HEK293 (cell line): ENCODE data around the gene WWOX.

Experiments used
- CTCF ChIA-PET: fragments of 350-600 bp; formaldehyde crosslinking; extraction: SDS; loops from one replicate; lab custom pipeline; 2021; ENCODE audit warnings: antibody characterized with exemption; lab: Yijun Ruan, JAX
- POLR2A ChIA-PET: fragments of 300-600 bp; formaldehyde crosslinking; extraction: SDS; loops from one replicate; lab custom pipeline; 2020; ENCODE audit warnings: antibody characterized with exemption, inconsistent platforms; lab: Yijun Ruan, JAX
- H3K27ac ChIP-seq: fragments of 200-500 bp; sonication (Bioruptor generic); 2 replicates; pipeline ENCODE4 v1.5.1; 2014; ENCODE audit warnings: low read depth, low read length, control low read depth, inconsistent platforms; ENCODE audit errors: extremely low read depth
- H3K36me3 ChIP-seq, 2 experiments: fragments of 200-500 bp in 1 of 2; sonication (Bioruptor generic) in 1 of 2; 1 replicate in 1 of 2; 2 replicates in 1 of 2; pipeline ENCODE4 v1.5.1; 2014 to 2017; ENCODE audit warnings: inconsistent platforms in 2 of 2, low read length in 2 of 2; ENCODE audit not compliant: control insufficient read depth in 2 of 2, insufficient read depth in 1 of 2
- H3K4me1 ChIP-seq: fragments of 200-500 bp; sonication (Bioruptor generic); 2 replicates; pipeline ENCODE4 v1.5.1; 2014; ENCODE audit warnings: mild to moderate bottlenecking, low read length, inconsistent platforms; ENCODE audit not compliant: control insufficient read depth, insufficient read depth
- H3K4me3 ChIP-seq: 2 replicates; pipeline ENCODE4 v1.5.1; 2011; ENCODE audit warnings: low read depth, mild to moderate bottlenecking, control low read depth, low read length, moderate library complexity
- H3K9me3 ChIP-seq: fragments of 200-500 bp; sonication (Bioruptor generic); 2 replicates; pipeline ENCODE4 v1.5.1; 2014; ENCODE audit warnings: low read depth, low read length, inconsistent platforms; ENCODE audit not compliant: control insufficient read depth, insufficient read depth
- BCL11A ChIP-seq: fragments of 450-650 bp; formaldehyde crosslinking; IDR thresholded peaks from 2 replicates; pipeline ENCODE4 v1.5.1; 2016; ENCODE audit warnings: low read depth, missing biosample characterization, missing genetic modification characterization
- HOXA7 ChIP-seq: sonication (generic); formaldehyde crosslinking; IDR thresholded peaks from 2 replicates; pipeline ENCODE4 v1.8.1; 2022; ENCODE audit warnings: missing genetic modification reagents, borderline replicate concordance
- PRDM10 ChIP-seq: fragments of 450-650 bp; formaldehyde crosslinking; IDR thresholded peaks from 2 replicates; pipeline ENCODE4 v1.5.1; 2016; ENCODE audit warnings: missing biosample characterization, missing genetic modification characterization
- SP7 ChIP-seq: fragments of 450-650 bp; formaldehyde crosslinking; IDR thresholded peaks from 2 replicates; pipeline ENCODE4 v1.5.1; 2016; ENCODE audit warnings: missing biosample characterization, missing genetic modification characterization
- ZFP69B ChIP-seq: fragments of 450-650 bp; formaldehyde crosslinking; IDR thresholded peaks from 2 replicates; pipeline ENCODE4 v1.5.1; 2016; ENCODE audit warnings: missing biosample characterization, missing genetic modification characterization
- ZNF155 ChIP-seq: fragments of 450-650 bp; formaldehyde crosslinking; IDR thresholded peaks from 2 replicates; pipeline ENCODE4 v1.5.1; 2016; ENCODE audit warnings: missing biosample characterization, missing genetic modification characterization
- ZNF211 ChIP-seq: fragments of 450-650 bp; formaldehyde crosslinking; IDR thresholded peaks from 2 replicates; pipeline ENCODE4 v1.5.1; 2016; ENCODE audit warnings: low read depth, missing biosample characterization, missing genetic modification characterization
- ZNF221 ChIP-seq: fragments of 450-650 bp; formaldehyde crosslinking; IDR thresholded peaks from 2 replicates; pipeline ENCODE4 v1.5.1; 2017; ENCODE audit warnings: missing biosample characterization, missing genetic modification characterization, borderline replicate concordance
- ZNF274 ChIP-seq, 2 experiments: fragments of 200-500 bp in 1 of 2; fragments of 450-650 bp in 1 of 2; sonication (Bioruptor generic) in 1 of 2; formaldehyde crosslinking in 1 of 2; IDR thresholded peaks; 2 replicates each; pipeline versions ENCODE4 v1.5.1 to v1.6.1; 2014 to 2016; ENCODE audit warnings: borderline replicate concordance in 1 of 2, inconsistent platforms in 1 of 2, low read length in 1 of 2, missing biosample characterization in 1 of 2, missing genetic modification characterization in 1 of 2
- ZNF292 ChIP-seq: fragments of 450-650 bp; formaldehyde crosslinking; IDR thresholded peaks from 2 replicates; pipeline ENCODE4 v1.5.1; 2016; ENCODE audit warnings: low read depth, missing biosample characterization, missing genetic modification characterization, borderline replicate concordance
- ZNF335 ChIP-seq: fragments of 450-650 bp; formaldehyde crosslinking; conservative IDR thresholded peaks from 2 replicates; pipeline ENCODE4 v1.5.1; 2016; ENCODE audit warnings: missing biosample characterization, missing genetic modification characterization
- ZNF473 ChIP-seq: fragments of 450-650 bp; formaldehyde crosslinking; IDR thresholded peaks from 2 replicates; pipeline ENCODE4 v1.5.1; 2017; ENCODE audit warnings: missing biosample characterization, missing genetic modification characterization
- ZNF747 ChIP-seq: fragments of 450-650 bp; formaldehyde crosslinking; IDR thresholded peaks from 2 replicates; pipeline ENCODE4 v1.5.1; 2016; ENCODE audit warnings: missing biosample characterization, missing genetic modification characterization
- ZNF76 ChIP-seq: fragments of 450-650 bp; formaldehyde crosslinking; IDR thresholded peaks from 2 replicates; pipeline ENCODE4; 2016; ENCODE audit warnings: low read depth, missing biosample characterization, missing genetic modification characterization, borderline replicate concordance
- ZNF791 ChIP-seq: fragments of 450-650 bp; formaldehyde crosslinking; IDR thresholded peaks from 2 replicates; pipeline ENCODE4 v1.5.1; 2016; ENCODE audit warnings: missing biosample characterization, missing genetic modification characterization
- ZSCAN30 ChIP-seq: fragments of 450-650 bp; IDR thresholded peaks from 2 replicates; pipeline ENCODE4 v1.5.1; 2018; ENCODE audit warnings: missing biosample characterization, mild to moderate bottlenecking, missing genetic modification characterization, moderate library complexity
- ZXDB ChIP-seq: fragments of 450-650 bp; formaldehyde crosslinking; IDR thresholded peaks from 2 replicates; pipeline ENCODE4 v1.5.1; 2016; ENCODE audit warnings: missing biosample characterization, missing genetic modification characterization
- TF ChIP-seq, protein P1 (sequence below): fragments of 450-650 bp; formaldehyde crosslinking; IDR thresholded peaks from 2 replicates; pipeline ENCODE4 v1.5.1; 2016; ENCODE audit warnings: missing biosample characterization, missing genetic modification characterization

The WWOX gene

GRCh38 chr16:78570399-78571141 lies 471.1 kb downstream of the WWOX start:
- ChIA-PET POLR2A (no interaction called here), CTCF (interaction anchor here (0.7 kb wide), 1 partner anchor 351 kb away, joined by 4 read pairs; no protein-coding TSS in a partner anchor)
- Histone ChIP-seq H3K27ac (no peak overlapping the region), H3K9me3 (no peaks in the 10 kb centered on the region), H3K4me1 (no peaks in the 10 kb centered on the region), H3K36me3 (no peaks in the 10 kb centered on the region), H3K4me3 (no peak overlapping the region)
- no peak for TF ChIP-seq HOXA7 (CRISPR knock-in tag)

- H3K9me3 ChIP-seq = no peaks in the 10 kb centered on the region
- H3K27ac ChIP-seq = no peak overlapping the region
- ChIA-PET CTCF (no interaction called here), POLR2A (no interaction called here)
- H3K4me3 ChIP-seq = no peak overlapping the region
- H3K36me3 ChIP-seq = no peaks in the 10 kb centered on the region
- TF ChIP-seq ZNF292 (tag by site-specific recombination) = no peak
- TF ChIP-seq ZNF791 (tag by site-specific recombination) = no peak
- no peak for TF ChIP-seq ZSCAN30 (tag by site-specific recombination)
- no peak for TF ChIP-seq ZNF335 (tag by site-specific recombination)
- no peak for TF ChIP-seq ZNF76 (tag by site-specific recombination)
- TF ChIP-seq ZNF274 (IDR thresholded peaks at IDR 0.05; ENCODE audit: low read length) = no peak
- TF ChIP-seq ZNF274 (tag by site-specific recombination; IDR thresholded peaks at IDR 0.05; ENCODE audit: borderline replicate concordance) = no peak
- TF ChIP-seq BCL11A (tag by site-specific recombination) = no peak
- no peak for TF ChIP-seq ZNF211 (tag by site-specific recombination)
- TF ChIP-seq SP7 = no peak
- TF ChIP-seq ZNF473 = no peak
- TF ChIP-seq ZFP69B (tag by site-specific recombination) = no peak
- TF ChIP-seq ZNF221 (tag by site-specific recombination) = no peak
- no peak for TF ChIP-seq ZNF155 (tag by site-specific recombination)
- no peak for TF ChIP-seq ZXDB (tag by site-specific recombination)
- TF ChIP-seq, all 188 proteins: peak for 0
- no peaks in the 10 kb centered on the region for H3K4me1 ChIP-seq
These were observed 472.0 kb downstream of the WWOX start for GRCh38 chr16:78571434-78571833.

DNA sequence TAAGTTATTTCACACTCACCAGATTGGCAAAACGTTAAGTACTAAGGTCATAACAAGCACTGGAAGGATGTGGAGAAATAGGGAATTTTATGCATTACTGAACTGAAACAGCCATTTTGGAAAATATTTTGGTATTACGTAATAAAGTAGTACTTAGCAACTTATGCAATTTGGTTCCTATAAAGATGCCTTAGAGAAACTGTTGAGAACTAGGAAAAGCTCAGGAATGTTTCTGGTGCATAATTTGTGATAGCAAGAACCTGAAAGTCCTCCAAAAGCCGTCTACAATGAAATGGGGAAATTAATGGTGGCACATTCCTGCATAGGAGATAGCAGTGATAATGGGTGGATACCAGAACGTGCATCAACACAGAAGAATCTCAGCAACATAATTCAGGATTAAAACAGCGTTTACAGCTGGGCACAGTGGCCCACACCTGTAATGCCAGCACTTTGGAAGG lies 472.5 kb downstream of the WWOX start:
- no peak overlapping the region for H3K4me3 ChIP-seq
- TF ChIP-seq ZNF791 (tag by site-specific recombination) (no peak), PRDM10 (tag by site-specific recombination) (no peak), ZNF747 (tag by site-specific recombination) (no peak)
- TF ChIP-seq, protein P1, sequence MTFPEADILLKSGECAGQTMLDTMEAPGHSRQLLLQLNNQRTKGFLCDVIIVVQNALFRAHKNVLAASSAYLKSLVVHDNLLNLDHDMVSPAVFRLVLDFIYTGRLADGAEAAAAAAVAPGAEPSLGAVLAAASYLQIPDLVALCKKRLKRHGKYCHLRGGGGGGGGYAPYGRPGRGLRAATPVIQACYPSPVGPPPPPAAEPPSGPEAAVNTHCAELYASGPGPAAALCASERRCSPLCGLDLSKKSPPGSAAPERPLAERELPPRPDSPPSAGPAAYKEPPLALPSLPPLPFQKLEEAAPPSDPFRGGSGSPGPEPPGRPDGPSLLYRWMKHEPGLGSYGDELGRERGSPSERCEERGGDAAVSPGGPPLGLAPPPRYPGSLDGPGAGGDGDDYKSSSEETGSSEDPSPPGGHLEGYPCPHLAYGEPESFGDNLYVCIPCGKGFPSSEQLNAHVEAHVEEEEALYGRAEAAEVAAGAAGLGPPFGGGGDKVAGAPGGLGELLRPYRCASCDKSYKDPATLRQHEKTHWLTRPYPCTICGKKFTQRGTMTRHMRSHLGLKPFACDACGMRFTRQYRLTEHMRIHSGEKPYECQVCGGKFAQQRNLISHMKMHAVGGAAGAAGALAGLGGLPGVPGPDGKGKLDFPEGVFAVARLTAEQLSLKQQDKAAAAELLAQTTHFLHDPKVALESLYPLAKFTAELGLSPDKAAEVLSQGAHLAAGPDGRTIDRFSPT (tag by site-specific recombination) = no peak
- TF ChIP-seq, all 188 proteins: peak for 0
- Histone ChIP-seq H3K4me1 (no peaks in the 10 kb centered on the region), H3K9me3 (no peaks in the 10 kb centered on the region), H3K36me3 (no peaks in the 10 kb centered on the region), H3K27ac (no peak overlapping the region)
- ChIA-PET POLR2A (no interaction called here), CTCF (interaction anchor here (0.6 kb wide), 1 partner anchor 22 kb away, joined by 4 read pairs; no protein-coding TSS in a partner anchor)
